Activated naive CD4-positive, alpha-beta T cell (primary cell): Measurements from ENCODE around the gene ATP9B.
A peak's percentile ranks its signal among the peaks of the same experiment; 100 is the strongest.

Source experiments
- DNase-seq, 4 experiments: peaks; one replicate each; lab custom pipeline; 2025; lab: John Stamatoyannopoulos, UW

The ATP9B gene

GRCh38 chr18:79382681-79383387 lies 313.6 kb downstream of the ATP9B start:
- DNase-seq = no peak

- no peak for DNase-seq
These were observed 314.3 kb downstream of the ATP9B start for GRCh38 chr18:79383388-79384056.

- no peak for DNase-seq
These were observed 315.1 kb downstream of the ATP9B start for GRCh38 chr18:79384151-79384807.

- DNase-seq = no peak
These were observed 315.6 kb downstream of the ATP9B start for GRCh38 chr18:79384834-79385233.

GRCh38 chr18:79385326-79385707 lies 316.1 kb downstream of the ATP9B start:
- no peak for DNase-seq

- DNase-seq = no peak
These were observed 316.6 kb downstream of the ATP9B start for GRCh38 chr18:79385708-79386341.

GRCh38 chr18:79386547-79386946 lies 317.4 kb downstream of the ATP9B start:
- no peak for DNase-seq

- no peak for DNase-seq
These were observed 318.0 kb downstream of the ATP9B start for GRCh38 chr18:79387214-79387613.

GRCh38 chr18:79387615-79388014 lies 318.4 kb downstream of the ATP9B start:
- no peak for DNase-seq

GRCh38 chr18:79388043-79388442 lies 318.8 kb downstream of the ATP9B start:
- DNase-seq = no peak

- DNase-seq = no peak
These were observed 320.5 kb downstream of the ATP9B start for GRCh38 chr18:79389689-79390088.

- no peak for DNase-seq
These were observed 323.0 kb downstream of the ATP9B start for GRCh38 chr18:79392226-79392625.

GRCh38 chr18:79393181-79393634 lies 324.0 kb downstream of the ATP9B start:
- no peak for DNase-seq

GRCh38 chr18:79393635-79394533 lies 324.7 kb downstream of the ATP9B start:
- DNase-seq = peak in 1 of 4 experiments; percentile 30

- peak in 3 of 4 experiments; percentile 31 to 51 (median 50) for DNase-seq
These were observed 325.5 kb downstream of the ATP9B start for GRCh38 chr18:79394534-79395307.

- DNase-seq = no peak
These were observed 326.1 kb downstream of the ATP9B start for GRCh38 chr18:79395308-79395640.

- DNase-seq = peak in 3 of 4 experiments; percentile 44 to 64 (median 57)
These were observed 326.7 kb downstream of the ATP9B start, which contains the start of gene NFATC1 for GRCh38 chr18:79395761-79396404. NFATC1 (plus strand) TSS chr18:79395930; CDS start chr18:79396225, 295 bp downstream.

- DNase-seq = peak in 1 of 4 experiments; percentile 42
These were observed 327.4 kb downstream of the ATP9B start for GRCh38 chr18:79396431-79397246.

GRCh38 chr18:79397247-79397829 lies 328.1 kb downstream of the ATP9B start:
- no peak for DNase-seq
